Suprapubic skin (tissue), 4 donors: ENCODE results near the gene MPC2. TPM values are rescaled to one million over a fixed set of nuclear protein-coding genes. Genes with fewer than 3 reads are reported as not detected.

Experiments used
- DNase-seq, 2 donors: peaks; one replicate each; pipeline ENCODE4 v3.0.0-alpha.2; 2019; ENCODE audit warnings: low spot score in 2 of 2
- H3K27ac ChIP-seq: fragments of 200-600 bp; sonication (generic); one replicate; pipeline ENCODE4 v1.5.1; 2019
- H3K27me3 ChIP-seq: fragments of 200-600 bp; sonication (generic); one replicate; pipeline ENCODE4 v1.5.1; 2019
- H3K36me3 ChIP-seq: fragments of 200-600 bp; sonication (generic); one replicate; pipeline ENCODE4 v1.5.1; 2019
- H3K4me1 ChIP-seq: fragments of 200-600 bp; sonication (generic); one replicate; pipeline ENCODE4 v1.5.1; 2019
- H3K4me3 ChIP-seq: fragments of 200-600 bp; sonication (generic); one replicate; pipeline ENCODE4 v1.5.1; 2019; ENCODE audit warnings: mild to moderate bottlenecking
- H3K9me3 ChIP-seq: fragments of 200-600 bp; sonication (generic); one replicate; pipeline ENCODE4 v1.5.1; 2019
- EP300 ChIP-seq: sonication (generic); formaldehyde crosslinking; IDR thresholded peaks from one replicate; pipeline ENCODE4 v1.6.1; 2017; ENCODE audit warnings: antibody characterized with exemption
- POLR2A ChIP-seq, 2 donors: fragments of 450-650 bp; IDR thresholded peaks; one replicate each; pipeline ENCODE4 v1.6.1; 2017; ENCODE audit warnings: antibody characterized with exemption in 2 of 2, mild to moderate bottlenecking in 2 of 2, moderate library complexity in 2 of 2
- POLR2AphosphoS5 ChIP-seq, 3 donors: sonication (generic); formaldehyde crosslinking; IDR thresholded peaks; one replicate each; pipeline ENCODE4 v1.6.1; 2017; ENCODE audit warnings: antibody characterized with exemption in 3 of 3
- WGBS: methylation state at CpG from one replicate; pipeline ENCODE4 v1.1.5; 2018; 5-methylcytosine and 5-hydroxymethylcytosine counted together
- total RNA-seq, 4 donors: library from RNA; depleted of rRNA; stranded (reverse); fragments of >200 nt; gene quantifications; one replicate each; pipeline ENCODE4 v1.1.0, GENCODE V29; 2016
- TF ChIP-seq, protein P1 (sequence below), 2 donors: fragments of 200-600 bp in 1 of 2; fragments of 450-650 bp in 1 of 2; sonication (generic) in 1 of 2; IDR thresholded peaks; one replicate each; pipeline ENCODE4 v1.5.1; 2016 to 2019; ENCODE audit warnings: antibody characterized with exemption in 2 of 2, mild to moderate bottlenecking in 1 of 2, moderate library complexity in 1 of 2

The MPC2 gene
- total RNA-seq, 4 donors from 2014 or later = 16.5 to 47.3 (median 34.4) TPM

DNA sequence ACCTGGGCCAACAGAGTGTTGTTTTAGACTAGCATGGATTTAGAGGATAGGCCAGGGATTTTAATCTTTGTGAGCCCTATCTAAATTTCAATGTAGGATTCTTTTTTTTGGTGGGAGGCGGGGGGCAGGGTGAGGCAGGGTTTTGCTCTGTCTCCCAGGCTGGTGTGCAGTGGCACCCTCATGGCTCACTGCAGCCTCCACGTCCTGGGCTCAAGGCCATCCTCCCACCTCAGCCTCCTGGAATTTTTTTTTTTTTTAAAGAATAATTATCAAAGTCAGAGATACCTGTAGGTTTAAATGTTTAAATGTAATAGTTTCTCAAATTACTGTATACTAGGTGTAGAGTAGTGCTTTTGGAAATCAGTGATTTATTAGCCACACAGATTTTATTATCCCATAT, 3.4 kb upstream of the MPC2 start:
- Histone ChIP-seq H3K9me3 (no peaks in the 10 kb centered on the region), H3K27ac (no peak overlapping the region), H3K4me1 (peaks cover 17% of the 10 kb centered on the region), H3K4me3 (no peak overlapping the region), H3K36me3 (peaks cover 4% of the 10 kb centered on the region), H3K27me3 (no peaks in the 10 kb centered on the region)
- no peak for TF ChIP-seq POLR2AphosphoS5 (IDR thresholded peaks at IDR 0.05)
- no peak for TF ChIP-seq POLR2A (IDR thresholded peaks at IDR 0.05)
- DNase-seq = no peak
- 96% methylated on average over 2 of the region's 2 CpGs for WGBS

DNA sequence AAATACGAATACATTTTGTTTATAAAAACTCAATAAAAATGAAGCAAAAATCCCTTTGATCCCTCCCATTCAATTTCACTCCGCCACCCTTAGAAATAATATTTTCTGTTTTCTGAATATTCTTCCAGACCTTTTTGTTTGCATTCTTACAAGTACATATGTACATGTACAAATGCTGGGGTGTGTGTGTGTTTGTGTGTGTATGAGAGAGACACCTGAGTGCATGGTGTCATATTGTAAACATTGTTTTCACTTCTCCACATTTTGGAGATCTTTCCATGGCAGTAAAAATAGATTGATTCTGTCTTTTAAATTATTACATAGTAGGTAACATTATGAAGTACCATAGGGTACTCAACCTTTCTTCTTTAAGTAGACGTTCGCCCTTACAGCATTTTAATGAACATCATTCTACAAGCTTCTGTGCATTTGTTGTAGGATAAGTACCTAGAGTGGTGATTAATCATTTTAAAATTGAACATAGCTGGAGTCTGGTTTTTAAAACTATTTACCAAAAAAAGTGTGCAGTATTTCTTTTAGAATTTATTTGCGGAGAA, 1.3 kb upstream of the MPC2 start:
- TF ChIP-seq POLR2A (IDR thresholded peaks at IDR 0.05) (no peak), POLR2AphosphoS5 (IDR thresholded peaks at IDR 0.05) (no peak), EP300 (no peak)
- TF ChIP-seq, protein P1, sequence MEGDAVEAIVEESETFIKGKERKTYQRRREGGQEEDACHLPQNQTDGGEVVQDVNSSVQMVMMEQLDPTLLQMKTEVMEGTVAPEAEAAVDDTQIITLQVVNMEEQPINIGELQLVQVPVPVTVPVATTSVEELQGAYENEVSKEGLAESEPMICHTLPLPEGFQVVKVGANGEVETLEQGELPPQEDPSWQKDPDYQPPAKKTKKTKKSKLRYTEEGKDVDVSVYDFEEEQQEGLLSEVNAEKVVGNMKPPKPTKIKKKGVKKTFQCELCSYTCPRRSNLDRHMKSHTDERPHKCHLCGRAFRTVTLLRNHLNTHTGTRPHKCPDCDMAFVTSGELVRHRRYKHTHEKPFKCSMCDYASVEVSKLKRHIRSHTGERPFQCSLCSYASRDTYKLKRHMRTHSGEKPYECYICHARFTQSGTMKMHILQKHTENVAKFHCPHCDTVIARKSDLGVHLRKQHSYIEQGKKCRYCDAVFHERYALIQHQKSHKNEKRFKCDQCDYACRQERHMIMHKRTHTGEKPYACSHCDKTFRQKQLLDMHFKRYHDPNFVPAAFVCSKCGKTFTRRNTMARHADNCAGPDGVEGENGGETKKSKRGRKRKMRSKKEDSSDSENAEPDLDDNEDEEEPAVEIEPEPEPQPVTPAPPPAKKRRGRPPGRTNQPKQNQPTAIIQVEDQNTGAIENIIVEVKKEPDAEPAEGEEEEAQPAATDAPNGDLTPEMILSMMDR (IDR thresholded peaks at IDR 0.05) = no peak
- Histone ChIP-seq H3K9me3 (no peaks in the 10 kb centered on the region), H3K4me3 (peak overlapping the region; percentile 86), H3K27ac (peak overlapping the region; percentile 95), H3K27me3 (no peaks in the 10 kb centered on the region), H3K4me1 (peaks cover 36% of the 10 kb centered on the region), H3K36me3 (peaks cover 4% of the 10 kb centered on the region)
- no peak for DNase-seq
- WGBS = 39% methylated on average over 5 of the region's 5 CpGs

DNA sequence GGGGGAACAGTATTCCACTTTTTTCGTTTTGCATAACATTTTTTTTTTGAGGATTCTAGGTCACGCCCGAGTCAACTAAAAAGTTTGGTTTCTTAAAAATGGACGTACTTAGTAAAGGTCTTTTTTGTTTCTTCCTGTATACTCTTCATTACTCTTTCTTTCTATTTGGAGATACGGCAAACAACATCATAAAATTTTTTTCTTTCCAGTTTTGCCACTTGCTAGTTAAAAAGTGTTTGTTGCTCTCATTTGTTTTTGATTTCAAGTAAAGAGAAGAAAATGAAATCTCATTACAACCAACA, 788 bp upstream of the MPC2 start:
- no peak for DNase-seq
- peaks cover 4% of the 10 kb centered on the region for H3K36me3 ChIP-seq
- H3K27me3 ChIP-seq = no peaks in the 10 kb centered on the region
- peak overlapping the region; percentile 86 for H3K4me3 ChIP-seq
- peak overlapping the region; percentile 95 for H3K27ac ChIP-seq
- TF ChIP-seq POLR2A (IDR thresholded peaks at IDR 0.05) (no peak), EP300 (no peak), POLR2AphosphoS5 (IDR thresholded peaks at IDR 0.05) (no peak)
- TF ChIP-seq, protein P1 (IDR thresholded peaks at IDR 0.05) = no peak
- WGBS = 0% methylated on average over 5 of the region's 5 CpGs
- H3K9me3 ChIP-seq = no peaks in the 10 kb centered on the region
- peaks cover 38% of the 10 kb centered on the region for H3K4me1 ChIP-seq

DNA sequence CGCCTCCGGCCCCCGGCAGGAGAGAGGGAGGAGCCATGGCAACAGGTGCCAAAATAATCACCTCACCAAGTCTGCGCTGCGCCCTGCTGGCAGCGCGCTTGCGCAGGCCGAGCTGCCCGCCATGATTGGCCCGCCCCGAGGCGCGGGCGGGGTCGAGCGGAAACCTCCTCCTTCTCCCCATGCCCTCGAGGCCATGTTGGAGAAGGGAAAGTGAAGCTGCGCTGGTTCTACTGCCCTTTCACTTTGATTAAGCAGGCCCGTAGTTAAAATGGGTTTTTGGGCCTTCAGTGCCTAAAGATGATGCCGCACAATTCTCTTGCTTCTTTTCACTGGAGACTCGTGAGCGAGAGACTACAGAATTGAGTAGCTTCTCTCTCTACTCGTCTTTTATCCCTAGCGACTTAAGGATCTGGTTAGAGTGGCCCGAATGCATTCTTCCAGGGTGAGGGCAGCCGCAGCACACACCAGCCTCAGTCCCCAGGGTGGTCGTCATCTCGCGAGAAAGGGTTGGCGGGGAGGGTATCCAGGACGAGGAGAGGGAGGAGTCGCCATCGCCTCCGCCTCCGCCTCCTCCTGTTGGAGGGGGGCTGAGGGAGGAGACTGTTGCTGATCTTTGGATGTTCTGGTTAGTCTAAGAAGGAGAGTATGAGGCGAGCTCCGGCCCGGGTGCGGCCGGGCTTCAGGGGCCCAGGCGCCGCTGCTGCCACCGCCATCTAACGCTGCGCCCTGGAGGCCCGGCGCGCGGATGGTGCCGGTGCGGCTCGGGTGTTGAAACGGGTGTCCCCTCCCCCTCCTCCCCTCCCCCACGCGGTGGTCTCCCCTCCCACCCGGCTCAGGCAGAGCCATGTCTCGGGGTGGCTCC, 573 bp downstream of the MPC2 start, which contains the start of gene DCAF6:
TSS of gene DCAF6 (plus strand) at position 616 of the 862 bp plus-strand sequence. CDS start at position 845, 229 bp downstream.
- Histone ChIP-seq H3K9me3 (no peaks in the 10 kb centered on the region), H3K27me3 (no peaks in the 10 kb centered on the region), H3K4me3 (peak within 1 kb of the TSS; percentile 86), H3K27ac (peak within 1 kb of the TSS; percentile 95), H3K4me1 (peaks cover 42% of the 10 kb centered on the region), H3K36me3 (no peaks in the 10 kb centered on the region)
- 0% methylated on average over 28 of the region's 58 CpGs for WGBS
- DNase-seq = peak; percentile 96 to 97
- TF ChIP-seq POLR2A (IDR thresholded peaks at IDR 0.05) (peak; percentile 15 to 86), EP300 (no peak), POLR2AphosphoS5 (IDR thresholded peaks at IDR 0.05) (peak in 2 of 3 donors; percentile 2 to 84)

DNA sequence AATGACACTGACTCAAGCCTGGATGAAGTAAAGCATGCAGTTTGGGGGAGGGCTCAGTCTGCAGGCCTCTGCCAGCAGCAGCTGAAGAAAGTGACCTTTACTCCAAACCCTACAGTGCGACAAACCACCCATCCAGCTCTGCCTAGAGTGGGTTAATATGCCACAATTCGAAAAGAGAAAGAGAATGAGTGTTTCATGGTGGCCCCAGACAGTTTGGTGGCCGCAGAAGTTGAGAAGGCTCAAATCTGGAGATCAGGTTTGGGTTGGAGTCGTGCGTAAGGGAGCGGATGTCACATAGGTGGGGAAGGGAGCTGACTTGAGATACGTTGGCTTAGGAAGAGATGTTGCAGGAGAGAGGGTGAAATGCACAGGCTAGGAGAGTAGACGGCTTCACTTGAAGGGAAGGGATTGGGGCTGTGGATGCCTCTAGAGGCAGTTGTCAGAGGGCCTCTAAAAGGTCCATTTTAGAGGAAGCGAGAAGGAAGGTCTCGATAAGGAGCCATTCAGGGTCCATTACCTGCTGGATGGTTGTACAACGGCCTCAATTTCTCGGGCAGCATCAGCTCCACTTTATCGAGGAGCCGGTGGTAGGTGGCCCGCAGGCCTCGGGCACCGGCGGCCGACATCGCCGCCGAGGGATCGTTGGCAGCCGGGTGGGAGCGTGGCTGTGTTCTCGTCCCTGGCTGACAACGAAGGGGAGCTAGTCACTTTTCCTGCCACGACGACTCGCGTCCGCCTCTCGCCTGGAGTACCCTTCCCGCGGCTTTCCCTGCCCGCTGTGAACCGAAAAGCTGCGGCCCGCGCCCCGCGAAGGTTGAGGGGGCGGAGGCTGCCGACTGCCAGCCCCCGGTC, 1.4 kb downstream of the MPC2 start:
- H3K36me3 ChIP-seq = no peaks in the 10 kb centered on the region
- under 1% methylated on average over 13 of the region's 45 CpGs for WGBS
- H3K4me1 ChIP-seq = peaks cover 42% of the 10 kb centered on the region
- TF ChIP-seq POLR2AphosphoS5 (IDR thresholded peaks at IDR 0.05) (peak in 2 of 3 donors; percentile 21 to 36), EP300 (no peak), POLR2A (IDR thresholded peaks at IDR 0.05) (peak in 1 of 2 donors; percentile 67)
- H3K27ac ChIP-seq = peak overlapping the region; percentile 95
- DNase-seq = no peak
- H3K4me3 ChIP-seq = peak overlapping the region; percentile 86
- H3K27me3 ChIP-seq = no peaks in the 10 kb centered on the region
- no peaks in the 10 kb centered on the region for H3K9me3 ChIP-seq

DNA sequence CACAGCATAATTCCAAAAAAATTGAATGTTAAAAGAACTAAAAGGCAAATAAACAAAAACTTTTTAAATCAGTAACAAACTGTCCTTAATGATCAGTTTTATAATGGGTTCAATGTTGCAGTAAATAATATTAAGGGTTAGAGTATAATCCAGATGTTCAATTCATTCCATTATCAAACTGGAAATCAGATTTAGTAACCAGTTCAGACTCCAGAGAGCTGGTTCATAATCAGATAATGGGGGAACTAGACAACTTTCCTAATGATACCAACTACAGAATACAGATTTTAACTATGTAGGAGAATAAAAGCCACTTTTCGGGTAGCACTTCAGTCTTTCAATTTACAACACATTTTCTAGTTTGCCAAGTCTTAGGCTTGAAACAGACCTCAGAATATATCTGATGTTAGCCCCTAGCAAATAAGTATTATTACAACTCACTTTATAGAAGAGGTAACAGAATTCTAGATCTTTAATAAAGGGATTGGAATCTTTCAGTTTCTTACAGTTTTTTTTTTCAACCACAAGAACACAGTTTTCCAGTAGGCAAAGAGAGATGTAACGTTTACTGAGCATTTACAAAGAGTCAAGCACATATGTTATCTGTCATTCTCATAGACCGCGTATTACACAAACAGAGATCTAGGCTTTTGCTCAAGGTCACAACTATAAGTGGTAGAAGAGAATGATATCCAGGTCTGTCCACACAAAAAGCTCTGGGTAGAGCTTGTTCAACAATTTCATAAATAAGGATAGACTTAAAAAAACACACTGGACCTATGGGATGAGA, 2.3 kb downstream of the MPC2 start:
- H3K36me3 ChIP-seq = no peaks in the 10 kb centered on the region
- TF ChIP-seq EP300 (no peak), POLR2AphosphoS5 (IDR thresholded peaks at IDR 0.05) (no peak), POLR2A (IDR thresholded peaks at IDR 0.05) (no peak)
- TF ChIP-seq, protein P1 (IDR thresholded peaks at IDR 0.05) = no peak
- no peaks in the 10 kb centered on the region for H3K27me3 ChIP-seq
- peaks cover 42% of the 10 kb centered on the region for H3K4me1 ChIP-seq
- DNase-seq = no peak
- peak overlapping the region; percentile 95 for H3K27ac ChIP-seq
- 17% methylated on average over 4 of the region's 4 CpGs for WGBS
- peak overlapping the region; percentile 86 for H3K4me3 ChIP-seq
- no peaks in the 10 kb centered on the region for H3K9me3 ChIP-seq
